ENCODE measurements around the gene RABGAP1.
A peak's percentile ranks its signal among the peaks of the same experiment; 100 is the strongest.

RABGAP1 gene

DNA sequence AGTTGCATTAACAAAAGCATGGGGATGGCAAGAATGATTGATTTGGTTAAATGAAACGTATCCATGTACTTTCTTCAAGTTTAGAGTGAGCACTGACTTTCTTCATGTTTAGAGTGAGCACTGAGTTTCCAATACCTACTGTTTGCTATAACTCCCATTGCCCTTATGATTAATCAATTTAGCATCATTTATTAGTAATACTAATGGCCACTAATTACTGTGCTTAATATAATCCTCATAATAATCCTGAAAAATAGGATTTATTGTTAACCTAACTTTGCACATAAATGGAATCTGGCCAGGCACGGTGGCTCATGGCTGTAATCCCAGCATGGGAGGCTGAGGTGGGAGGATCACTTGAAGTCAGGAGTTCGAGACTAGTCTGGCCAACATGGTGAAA, 70.6 kb downstream of the RABGAP1 start:
- DNase-seq (ENCODE audit: low spot score) = no peak

DNA sequence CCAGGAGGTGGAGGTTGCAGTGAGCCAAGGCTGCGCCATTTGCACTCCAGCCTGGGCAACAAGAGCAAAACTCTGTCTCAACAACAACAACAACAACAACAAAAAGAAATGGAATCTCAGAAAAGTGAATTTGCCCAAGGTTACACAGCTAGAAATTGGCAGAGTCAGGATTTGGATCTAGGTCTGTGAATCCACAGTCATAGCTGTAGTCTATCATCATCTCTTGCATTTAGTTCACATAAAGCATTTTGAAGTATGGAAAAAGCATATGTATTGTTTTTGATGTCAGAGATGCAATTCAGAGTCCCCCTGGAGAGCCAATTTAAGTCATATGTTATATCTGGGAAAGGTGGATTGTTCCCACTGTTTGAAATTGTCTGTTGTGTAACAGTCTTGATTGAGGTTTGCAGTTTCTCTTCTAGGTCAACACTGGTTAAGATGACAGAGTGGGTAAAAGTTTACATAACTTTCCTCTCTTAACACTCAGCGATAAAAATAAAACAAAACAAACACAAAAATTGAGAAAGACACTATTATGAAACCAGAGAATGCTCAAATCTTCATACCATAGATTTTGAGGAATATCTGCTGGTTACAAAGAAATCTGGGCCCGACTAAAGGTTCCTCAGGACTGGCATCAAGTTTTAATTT, 71.2 kb downstream of the RABGAP1 start:
- DNase-seq (ENCODE audit: low spot score) = no peak

DNA sequence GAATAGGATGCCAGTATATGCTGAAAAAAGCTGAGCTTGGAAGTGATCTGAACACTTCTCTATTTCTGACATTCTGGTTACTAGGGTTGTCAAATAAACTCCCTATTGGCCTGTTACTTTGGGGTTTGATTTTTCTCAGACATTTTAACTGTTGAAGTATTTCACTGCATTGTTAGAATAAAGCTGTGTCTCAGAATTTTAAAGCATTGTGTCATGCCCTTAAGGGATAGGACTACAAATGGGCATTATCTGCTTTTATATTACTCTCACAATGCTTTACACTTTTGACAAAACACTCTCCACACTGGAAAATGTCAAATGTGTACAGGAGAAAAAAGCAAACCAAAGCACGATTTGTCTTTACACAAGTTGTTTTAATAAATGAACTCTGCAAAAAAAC, 75.8 kb downstream of the RABGAP1 start:
- no peak for DNase-seq (ENCODE audit: low spot score)

DNA sequence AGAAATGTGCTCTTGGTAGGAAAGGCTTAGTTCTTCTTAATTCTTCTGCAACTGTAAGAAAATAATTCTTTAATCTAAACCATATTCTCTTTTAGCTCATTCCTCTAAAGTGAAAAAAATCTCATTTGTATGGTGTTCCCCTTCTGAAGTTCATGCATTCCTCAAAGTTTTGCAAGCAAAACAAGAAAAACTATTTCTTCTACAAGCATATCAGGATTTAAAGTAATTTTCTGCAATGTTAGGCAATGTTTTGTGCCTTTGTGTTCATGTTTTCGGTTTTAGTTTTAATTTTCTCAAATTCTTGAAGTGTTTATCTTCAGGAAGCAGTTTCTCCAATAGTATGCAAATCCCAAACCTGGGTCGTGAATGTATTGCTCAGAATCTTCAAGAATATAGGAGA, 80.0 kb downstream of the RABGAP1 start:
- no peak for DNase-seq (ENCODE audit: low spot score)

DNA sequence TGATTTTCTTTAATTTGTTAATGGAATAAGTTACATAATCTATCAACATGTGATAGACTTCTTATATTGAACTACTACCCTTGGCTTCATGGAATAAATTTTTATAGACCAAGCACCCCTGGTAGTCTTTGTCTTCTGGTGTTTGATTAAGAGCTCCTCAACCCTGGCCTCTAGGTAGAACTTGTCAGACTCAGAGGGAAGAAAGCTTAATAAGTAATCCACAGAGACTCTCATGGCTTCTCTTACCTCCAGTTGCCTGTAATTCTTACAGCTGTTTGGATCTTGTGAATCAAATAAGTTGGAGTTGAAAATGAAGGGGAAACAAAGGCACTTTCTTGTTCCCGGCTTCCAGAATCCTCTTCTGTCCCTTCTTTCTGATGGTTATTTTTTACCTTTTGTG, 85.6 kb downstream of the RABGAP1 start:
- no peak for DNase-seq (ENCODE audit: low spot score)

DNA sequence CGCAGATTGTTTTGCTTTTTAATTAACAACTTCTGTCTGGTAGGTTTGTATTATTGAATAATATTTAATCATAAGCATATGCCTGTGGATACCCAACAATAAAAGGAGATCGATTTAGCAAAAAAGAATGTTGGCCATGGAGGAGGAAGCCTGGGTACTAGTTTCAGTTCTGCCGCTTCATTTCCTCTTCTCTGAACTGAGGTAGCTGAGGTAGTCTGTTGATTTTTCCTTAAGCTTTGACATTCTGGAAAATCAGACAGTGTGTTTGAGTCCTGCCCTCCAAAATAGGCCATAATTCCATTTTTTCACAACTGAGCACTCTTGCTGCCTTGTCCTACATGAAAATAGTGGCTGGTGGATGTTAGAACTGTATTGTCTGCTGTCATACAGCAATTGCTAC, 86.7 kb downstream of the RABGAP1 start:
- no peak for DNase-seq (ENCODE audit: low spot score)

DNA sequence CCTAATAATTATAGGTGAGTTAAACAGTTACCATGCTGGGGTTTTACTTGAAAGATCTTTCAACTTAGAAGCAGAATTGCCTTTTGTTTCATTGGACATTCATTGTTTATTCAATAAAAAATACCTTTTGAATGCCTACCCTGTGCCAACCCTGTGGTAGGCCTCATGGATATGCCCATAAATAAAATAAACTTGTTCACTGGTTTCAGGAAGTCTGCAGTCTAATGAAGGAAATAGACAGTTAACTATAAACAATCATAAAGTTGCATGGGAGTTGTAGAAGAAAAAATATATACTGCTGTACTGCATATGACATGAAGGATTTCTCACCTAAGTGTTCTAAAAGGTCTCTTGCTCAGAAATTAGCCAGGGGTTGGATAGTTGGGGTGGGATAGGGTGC, 87.3 kb downstream of the RABGAP1 start:
- no peak for DNase-seq (ENCODE audit: low spot score)

DNA sequence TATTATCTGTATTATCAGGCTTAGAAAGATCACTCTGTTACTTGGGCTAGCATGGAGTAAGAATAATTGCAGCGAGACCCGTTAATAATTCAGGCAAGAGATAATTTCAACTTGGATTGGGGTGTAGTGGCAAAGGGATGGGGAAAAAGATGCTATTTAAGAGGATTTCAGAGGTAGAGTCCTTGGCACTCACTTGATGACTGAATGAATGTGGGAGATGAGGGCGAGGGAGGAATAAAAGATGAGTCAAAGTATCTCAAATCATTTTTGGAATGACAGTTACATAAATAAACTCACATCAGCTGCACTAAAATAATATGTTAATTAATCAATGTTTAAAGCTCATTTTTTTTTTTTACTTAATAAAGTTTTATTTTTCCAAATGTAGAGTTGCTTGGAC, 88.2 kb downstream of the RABGAP1 start:
- DNase-seq (ENCODE audit: low spot score) = no peak

DNA sequence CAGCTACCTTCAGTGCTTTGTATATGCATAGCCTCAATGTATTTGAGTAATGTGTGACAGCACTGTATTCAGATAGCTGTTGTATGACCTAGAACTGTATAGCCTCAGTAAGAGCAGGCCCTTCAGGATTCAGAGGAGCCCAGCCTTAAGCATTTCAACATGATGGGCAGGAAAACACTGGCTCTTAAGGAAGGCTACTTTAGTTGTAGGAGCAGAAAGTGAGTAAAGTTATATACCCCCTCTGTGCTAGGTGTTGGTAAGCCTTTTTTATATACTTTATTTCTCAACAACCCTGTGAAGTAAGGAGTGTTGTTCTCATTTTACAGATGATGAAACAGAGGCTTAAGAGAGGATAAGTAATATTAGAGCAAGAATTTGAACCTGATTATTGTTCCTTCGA, 91.1 kb downstream of the RABGAP1 start:
- no peak for DNase-seq (ENCODE audit: low spot score)

DNA sequence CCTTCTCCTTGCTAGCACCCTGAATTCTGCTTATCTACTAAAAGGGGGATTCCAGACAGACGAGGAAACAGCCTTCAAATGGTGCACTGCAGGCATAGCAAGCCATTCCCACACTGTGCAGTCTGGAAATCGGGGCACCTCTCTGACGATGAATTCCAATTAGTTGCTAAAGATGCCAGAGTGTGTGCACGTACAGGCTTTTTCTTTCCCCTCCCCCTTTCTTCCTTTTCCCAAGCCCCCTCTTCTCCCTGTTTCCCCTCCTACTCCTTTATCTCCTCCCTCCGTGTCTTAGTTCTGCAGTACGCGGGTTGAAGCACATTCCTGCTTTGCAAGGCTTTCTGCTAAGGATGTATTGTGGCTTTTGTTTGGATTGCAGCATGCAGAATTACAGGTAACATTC, 92.5 kb downstream of the RABGAP1 start, which contains the start of gene GPR21:
Gene GPR21 (plus strand): TSS at position 316 of the 400 bp plus-strand sequence. CDS start 900 bp downstream, outside the sequence.
- DNase-seq (ENCODE audit: low spot score) = no peak

DNA sequence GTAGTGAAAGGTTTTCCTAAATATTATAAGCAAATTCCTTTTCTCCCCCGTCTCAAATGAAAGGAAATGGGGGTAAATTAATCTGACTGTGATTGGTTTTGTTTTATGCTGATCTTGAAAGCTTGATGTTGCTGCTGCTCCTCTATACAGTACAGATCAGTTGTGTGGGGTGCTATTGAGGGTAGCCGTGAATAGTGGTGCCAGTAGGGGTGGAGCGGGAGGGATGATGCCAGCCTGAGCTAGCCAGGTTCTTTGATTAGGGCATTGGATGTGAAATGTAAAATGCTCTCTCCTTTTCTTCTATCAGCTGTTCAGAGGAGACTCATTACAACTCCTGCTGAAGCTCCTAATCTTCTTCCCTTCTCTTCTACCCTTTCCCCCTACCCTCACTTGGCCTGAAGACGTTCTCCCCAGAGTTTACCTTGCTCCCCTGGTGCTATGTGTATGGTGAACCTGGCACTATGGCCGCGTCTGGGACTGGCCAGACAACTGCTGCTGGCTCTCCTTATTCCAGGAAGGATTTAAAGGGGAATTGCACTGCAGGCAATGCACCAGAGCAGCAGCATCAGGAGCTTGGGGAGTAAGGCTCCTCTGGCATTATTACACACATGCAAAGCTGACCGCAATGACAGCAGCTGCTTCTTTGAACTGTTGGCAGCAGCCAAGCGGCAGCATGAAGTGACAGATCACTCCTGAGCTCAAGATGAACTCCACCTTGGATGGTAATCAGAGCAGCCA, 93.2 kb downstream of the RABGAP1 start:
- DNase-seq (ENCODE audit: low spot score) = no peak

DNA sequence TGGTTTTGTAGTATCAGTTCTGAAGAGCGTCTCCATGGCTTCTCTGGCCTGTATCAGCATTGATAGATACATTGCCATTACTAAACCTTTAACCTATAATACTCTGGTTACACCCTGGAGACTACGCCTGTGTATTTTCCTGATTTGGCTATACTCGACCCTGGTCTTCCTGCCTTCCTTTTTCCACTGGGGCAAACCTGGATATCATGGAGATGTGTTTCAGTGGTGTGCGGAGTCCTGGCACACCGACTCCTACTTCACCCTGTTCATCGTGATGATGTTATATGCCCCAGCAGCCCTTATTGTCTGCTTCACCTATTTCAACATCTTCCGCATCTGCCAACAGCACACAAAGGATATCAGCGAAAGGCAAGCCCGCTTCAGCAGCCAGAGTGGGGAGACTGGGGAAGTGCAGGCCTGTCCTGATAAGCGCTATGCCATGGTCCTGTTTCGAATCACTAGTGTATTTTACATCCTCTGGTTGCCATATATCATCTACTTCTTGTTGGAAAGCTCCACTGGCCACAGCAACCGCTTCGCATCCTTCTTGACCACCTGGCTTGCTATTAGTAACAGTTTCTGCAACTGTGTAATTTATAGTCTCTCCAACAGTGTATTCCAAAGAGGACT, 94.2 kb downstream of the RABGAP1 start:
- DNase-seq (ENCODE audit: low spot score) = no peak

DNA sequence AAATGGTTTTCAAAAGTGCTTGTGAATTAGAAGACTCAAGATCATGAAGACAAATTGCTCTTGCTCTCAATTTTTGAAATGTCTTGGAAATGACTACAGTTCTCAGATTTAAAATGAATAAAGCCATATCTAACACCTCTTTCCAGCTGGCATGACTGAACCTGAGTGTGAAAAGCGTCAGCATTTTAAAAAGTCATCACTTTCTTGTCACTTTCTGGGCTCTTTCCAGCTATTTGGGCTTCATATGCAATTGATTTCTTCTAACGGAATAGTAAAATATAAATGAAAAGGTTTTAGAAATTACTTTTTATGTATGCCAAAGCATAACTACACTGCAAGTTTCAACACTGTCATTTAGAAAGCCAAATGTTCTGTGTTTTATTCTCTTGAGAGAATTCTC, 95.0 kb downstream of the RABGAP1 start:
- DNase-seq (ENCODE audit: low spot score) = no peak

DNA sequence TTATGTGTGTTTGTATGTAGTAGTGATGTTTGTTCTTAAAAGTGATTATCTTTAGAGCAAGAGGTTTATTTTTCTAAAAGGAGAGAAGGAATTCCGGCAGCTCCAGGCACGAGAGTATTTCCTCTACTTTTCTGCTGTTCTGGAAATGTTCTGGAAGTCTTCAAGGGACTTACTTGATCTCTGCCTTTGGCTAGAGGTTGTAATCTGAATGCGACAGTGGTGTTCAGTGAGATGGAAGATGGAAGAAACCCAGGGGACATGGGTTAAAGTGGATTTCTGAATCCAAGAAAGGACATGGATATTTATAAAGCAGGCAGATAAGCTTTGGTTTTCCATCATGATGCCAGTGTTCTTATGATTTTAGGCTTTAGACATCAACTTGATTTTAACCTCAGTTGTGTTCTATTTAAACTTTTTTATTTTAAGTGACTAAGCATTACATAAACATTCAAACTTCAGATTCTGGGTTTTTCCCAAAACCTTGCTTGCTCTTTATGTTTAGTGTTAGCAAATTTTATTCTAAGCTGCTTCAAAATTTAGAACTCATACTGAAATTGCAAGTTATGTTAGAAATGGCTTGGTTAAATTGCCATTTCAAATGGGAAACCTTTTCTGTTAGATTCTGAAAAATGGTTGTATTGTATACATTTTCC, 96.2 kb downstream of the RABGAP1 start:
- DNase-seq (ENCODE audit: low spot score) = no peak

DNA sequence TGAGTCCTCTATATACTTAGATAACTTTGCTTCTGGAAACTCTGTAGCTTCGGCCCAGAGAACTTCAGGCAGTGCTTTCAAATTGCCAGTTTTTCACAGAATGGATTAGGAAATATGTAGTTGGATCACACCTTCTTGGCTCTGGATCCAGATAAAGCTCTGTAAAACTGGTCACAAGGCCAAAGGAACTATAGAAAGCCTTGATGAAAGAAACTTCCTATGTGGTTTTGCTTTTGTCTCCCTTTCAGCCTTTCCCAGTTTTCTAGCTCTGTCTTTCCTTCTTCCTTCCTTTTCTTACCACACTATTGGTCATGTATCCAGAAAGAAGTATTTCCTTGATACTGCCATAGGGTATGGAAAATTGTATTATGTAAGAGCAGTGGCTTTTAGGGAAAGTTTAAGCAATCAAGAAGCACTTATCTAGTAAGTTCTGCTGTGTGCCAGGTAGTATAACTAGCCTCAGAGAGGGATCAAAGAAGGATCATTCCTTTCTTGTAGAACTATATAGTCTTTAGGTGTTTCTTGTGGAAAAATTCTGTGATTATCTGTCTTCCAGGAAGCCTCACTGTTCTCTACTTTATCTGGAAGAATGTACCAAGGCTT, 98.9 kb downstream of the RABGAP1 start:
- DNase-seq (ENCODE audit: low spot score) = no peak

DNA sequence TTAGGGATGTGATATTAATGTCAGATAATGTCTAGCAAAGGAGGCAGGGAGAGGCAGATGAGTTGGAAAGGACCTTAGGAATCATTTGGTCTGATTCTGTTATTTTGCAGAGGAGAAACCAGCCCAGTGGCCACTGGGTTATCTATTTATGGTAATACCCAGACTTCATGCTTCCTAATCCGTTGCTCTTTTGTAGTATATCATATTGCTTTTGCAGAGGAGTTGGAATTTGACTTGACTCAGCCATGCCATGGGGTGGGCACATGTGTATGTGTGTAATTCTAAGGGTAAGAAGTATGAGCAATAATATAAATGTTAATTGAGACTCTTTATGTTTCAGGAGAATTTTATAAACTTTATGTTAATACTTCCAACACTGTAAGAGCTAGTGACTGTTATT, 100.0 kb downstream of the RABGAP1 start:
- DNase-seq (ENCODE audit: low spot score) = no peak

DNA sequence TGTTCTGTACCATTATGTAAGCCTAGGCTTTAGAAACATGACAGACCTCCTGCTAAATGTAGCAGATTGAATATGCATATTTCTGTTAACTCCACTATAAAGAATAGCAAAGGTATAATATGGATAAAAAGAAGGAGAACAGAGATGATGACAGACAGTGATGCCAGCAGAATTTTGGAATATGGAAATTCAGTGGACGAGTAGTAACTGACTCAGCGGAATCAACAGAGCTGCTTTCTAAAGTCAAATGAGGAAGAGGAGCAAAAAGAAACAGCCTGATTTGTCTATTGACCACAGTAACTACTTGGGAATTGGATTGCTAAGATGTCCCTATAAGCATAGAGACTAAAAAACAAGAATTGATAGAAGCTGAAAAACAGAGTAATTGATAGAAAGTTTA, 100.7 kb downstream of the RABGAP1 start:
- DNase-seq (ENCODE audit: low spot score) = no peak

DNA sequence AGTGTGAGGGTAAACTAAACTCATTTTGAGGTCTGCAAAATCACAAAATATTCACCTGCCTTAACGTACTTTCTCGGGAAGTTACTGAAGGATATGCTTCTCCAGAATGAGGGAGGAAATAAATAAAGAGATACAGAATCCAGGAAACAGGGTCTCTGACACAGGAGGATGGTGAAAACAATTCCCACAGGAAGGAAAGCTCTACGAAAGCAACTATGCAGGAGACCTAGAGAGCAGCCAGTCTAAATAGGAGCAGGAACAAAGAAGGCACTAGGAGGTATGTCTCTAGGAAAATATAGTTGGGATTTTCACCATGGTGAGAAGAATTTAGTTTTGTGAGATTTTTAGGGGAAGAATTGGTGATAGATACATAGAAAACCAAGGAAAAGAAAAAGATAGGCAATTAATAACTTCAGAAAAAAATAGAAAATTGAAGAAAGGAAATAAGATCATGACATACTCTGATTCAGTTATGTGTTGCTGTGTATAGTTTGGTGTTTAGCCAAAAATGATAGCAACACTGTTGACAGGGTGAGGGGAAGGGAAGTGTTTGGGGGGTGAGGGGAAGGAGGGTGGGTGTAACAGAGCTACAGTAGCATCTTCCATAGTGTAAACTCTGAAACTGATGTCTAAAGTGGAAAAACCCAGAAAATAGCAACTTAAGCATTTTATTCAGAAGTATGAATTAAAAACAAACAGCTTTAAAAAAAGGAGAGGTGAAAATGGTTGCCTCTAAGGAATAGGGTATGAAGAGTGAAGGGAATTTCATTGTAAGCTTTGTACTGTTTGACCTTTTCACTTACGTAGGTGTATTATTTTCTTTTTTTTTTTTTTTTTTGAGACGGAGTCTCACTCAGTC, 102.5 kb downstream of the RABGAP1 start:
- DNase-seq (ENCODE audit: low spot score) = no peak

DNA sequence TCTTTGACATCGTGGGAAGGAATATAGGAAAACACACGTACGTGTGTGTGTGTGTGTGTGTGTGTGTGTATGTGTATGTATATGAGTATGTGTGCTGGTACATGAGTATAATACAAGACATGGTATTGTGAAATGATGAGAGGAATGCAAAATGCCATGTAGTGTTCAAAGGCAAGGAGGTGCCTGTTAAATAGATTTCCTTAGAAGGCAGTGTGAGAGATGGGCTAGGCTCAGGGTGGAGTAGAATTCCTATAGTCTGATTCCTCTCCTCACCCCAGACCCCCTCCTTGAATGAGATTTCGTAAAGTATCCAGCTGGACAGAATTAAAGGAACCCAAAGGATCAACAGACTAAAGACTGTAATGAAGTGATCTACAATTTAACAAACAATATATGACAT, 103.8 kb downstream of the RABGAP1 start:
- DNase-seq (ENCODE audit: low spot score) = no peak

DNA sequence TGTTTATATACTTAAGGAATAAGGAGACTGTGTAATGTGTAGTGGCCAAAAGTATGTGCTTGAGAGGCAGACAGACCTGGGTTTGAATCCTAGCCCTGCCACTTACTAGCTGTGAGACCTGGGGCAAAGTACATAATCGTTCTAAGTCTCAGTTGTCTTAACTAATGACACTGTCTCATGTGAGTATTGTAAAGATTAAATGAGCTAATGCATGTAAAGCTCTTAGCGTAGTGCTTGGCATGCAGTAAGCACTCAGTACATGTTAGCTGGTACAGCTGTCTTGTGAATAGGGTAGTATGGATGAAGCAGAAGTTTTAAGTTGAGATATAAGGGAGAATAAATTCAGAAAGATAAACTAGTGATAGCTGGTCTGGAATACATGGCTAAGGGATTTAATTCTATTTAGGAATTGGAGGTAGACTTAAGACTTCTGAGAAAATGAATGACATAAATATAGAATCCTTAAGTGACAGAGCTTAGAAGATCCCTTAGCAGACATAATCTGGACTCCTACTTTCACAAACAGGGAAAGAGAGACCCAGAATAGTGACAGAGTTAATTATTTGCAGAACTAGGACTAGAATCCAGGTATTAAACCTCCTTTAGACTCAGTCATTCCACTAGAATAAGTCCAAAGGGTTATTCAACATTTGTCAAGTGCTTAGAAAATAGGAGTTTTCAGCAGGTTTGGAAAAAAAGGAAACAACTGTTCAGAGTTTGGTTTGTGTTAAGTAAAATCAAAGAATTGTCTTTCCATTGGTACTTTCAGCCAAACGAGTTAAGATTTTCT, 105.8 kb downstream of the RABGAP1 start:
- no peak for DNase-seq (ENCODE audit: low spot score)

DNA sequence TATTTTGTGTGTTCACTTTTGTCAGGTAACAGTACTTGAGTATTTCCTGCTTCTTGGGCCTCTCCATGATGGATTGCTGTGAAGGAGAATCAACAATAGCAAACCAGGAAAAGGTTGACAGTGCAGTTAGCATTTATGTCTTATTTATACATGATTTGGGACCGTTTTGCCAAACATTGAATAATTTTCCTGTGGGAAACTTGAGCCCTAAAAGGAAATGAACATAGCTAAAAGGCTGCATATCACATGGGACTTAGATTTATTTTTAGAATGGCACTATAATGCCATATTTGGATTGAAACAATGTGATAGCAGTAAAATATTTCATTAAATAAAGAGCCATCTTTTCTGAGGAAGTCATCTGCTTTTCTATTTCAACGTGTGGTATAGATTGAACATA, 107.9 kb downstream of the RABGAP1 start:
- peak; percentile 17 for DNase-seq (ENCODE audit: low spot score)

Measured in kidney capillary endothelial cell (primary cell).